C4-2B (cell line): ENCODE results near the gene COX7A2.

Experiments
- H3K27ac ChIP-seq: fragments of 450-650 bp; 2 replicates; pipeline ENCODE4 v1.5.1; 2017
- ZFX ChIP-seq: fragments of 450-650 bp; IDR thresholded peaks from 2 replicates; pipeline ENCODE4 v1.6.1; 2017
- TF ChIP-seq, protein P1 (sequence below): fragments of 450-650 bp; conservative IDR thresholded peaks from 2 replicates; pipeline ENCODE4 v1.5.1; 2017; ENCODE audit warnings: mild to moderate bottlenecking

Gene COX7A2

DNA sequence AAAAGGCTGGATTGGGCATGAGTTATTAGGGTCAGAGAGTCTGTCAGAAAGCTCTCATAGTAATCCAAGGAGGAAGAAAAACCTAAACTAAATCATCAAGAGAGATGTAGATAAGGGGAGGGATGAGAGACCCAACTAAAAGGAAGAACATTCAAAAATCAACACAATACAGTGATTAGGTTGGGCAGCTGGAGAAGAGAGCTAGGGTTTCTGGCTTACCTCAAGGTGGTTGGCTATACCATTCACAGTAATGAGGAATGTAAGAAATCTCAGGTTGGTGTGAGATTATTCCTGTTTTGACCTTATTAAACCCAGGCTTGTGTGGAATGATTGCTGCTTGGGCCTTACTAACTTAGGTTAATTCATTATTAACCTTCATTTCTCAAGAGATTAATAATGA, 6.2 kb upstream of the COX7A2 start:
- TF ChIP-seq ZFX = no peak
- TF ChIP-seq, protein P1, sequence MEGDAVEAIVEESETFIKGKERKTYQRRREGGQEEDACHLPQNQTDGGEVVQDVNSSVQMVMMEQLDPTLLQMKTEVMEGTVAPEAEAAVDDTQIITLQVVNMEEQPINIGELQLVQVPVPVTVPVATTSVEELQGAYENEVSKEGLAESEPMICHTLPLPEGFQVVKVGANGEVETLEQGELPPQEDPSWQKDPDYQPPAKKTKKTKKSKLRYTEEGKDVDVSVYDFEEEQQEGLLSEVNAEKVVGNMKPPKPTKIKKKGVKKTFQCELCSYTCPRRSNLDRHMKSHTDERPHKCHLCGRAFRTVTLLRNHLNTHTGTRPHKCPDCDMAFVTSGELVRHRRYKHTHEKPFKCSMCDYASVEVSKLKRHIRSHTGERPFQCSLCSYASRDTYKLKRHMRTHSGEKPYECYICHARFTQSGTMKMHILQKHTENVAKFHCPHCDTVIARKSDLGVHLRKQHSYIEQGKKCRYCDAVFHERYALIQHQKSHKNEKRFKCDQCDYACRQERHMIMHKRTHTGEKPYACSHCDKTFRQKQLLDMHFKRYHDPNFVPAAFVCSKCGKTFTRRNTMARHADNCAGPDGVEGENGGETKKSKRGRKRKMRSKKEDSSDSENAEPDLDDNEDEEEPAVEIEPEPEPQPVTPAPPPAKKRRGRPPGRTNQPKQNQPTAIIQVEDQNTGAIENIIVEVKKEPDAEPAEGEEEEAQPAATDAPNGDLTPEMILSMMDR = no peak
- no peak overlapping the region for H3K27ac ChIP-seq

DNA sequence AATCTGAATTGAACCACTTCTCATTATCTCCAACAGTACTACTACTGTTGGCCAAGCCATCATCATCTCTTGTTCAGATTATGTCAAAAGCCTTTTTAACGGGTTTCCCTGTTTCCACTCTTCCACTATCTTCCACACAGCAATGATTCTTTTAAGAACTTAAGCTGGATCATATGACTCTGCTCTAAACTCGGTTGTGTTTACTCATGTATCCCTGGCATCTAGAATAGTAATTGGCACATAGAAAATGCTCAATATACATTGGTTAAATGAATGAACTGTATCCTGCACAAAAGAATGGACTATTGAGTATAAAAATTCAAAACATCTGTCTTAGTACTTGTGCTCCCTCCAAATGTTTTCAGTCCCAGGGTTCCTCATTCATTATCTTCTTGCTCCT, 2.8 kb upstream of the COX7A2 start:
- H3K27ac ChIP-seq = no peak overlapping the region
- TF ChIP-seq ZFX = no peak
- TF ChIP-seq, protein P1 = no peak

DNA sequence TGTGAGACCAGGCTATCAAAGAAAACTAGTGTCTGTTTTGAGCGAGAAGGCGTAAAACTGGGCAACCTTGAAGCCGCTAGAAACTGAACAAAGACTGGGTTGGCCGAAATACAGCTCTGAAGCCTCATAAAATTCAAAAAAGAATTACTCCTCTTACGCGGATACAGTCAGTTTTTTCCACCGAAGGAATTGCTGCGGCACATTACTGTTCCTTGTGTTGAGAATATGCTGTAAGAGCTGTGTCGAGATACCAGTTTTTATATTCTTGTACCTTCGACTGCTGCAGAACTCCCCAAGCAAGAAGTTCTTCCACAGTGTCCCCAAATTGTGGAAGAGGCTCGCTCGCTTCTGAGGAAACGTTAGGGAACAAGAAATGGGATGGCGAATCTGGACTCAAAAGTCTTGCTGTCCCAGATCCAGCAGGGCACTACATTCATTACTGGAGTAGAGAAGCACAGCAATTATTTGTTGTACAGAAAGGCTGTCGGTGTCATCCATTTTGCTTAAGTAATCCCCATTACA, 523 bp upstream of the COX7A2 start:
- H3K27ac ChIP-seq = peak overlapping the region; percentile 92
- TF ChIP-seq ZFX = no peak
- TF ChIP-seq, protein P1 = no peak

DNA sequence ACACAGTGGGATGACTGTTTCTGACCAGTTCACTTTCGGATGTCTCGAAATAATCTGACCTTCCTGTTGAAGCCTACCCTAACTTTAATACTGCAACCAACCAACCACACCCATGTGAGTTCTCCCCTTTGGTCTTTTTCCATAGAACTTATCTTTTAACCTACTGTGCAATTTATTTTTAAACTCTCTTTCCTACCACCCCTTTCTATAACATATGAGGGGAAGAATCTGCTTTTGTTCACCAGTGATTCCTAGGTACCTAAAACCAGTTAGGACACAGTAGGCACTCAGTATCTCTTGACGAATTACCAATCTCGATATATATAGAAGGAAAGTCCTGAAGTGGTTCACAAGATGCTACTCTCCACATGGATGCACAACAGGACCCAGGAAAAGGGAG, 7.0 kb downstream of the COX7A2 start:
- H3K27ac ChIP-seq = no peak overlapping the region
- no peak for TF ChIP-seq ZFX

DNA sequence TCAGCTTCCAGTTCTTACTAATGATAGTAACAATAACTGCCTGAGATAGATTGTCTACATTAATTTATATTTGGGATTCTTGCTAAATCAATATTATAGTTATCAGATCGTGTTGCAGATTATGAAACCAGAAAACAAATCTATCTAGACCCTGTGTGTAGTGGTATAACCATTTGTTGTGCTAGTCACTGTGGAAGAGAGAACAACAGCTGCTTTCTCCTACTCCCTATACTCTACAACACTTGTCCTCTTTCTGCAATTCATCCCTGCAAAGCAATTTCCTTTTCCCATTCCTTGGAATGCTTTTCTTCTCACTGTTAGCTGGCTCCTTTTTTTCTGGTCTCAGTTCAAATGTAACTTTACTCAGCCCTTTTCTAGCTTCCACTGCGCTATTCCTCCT, 8.3 kb downstream of the COX7A2 start:
- H3K27ac ChIP-seq = no peak overlapping the region
- TF ChIP-seq, protein P1 = no peak
- no peak for TF ChIP-seq ZFX

DNA sequence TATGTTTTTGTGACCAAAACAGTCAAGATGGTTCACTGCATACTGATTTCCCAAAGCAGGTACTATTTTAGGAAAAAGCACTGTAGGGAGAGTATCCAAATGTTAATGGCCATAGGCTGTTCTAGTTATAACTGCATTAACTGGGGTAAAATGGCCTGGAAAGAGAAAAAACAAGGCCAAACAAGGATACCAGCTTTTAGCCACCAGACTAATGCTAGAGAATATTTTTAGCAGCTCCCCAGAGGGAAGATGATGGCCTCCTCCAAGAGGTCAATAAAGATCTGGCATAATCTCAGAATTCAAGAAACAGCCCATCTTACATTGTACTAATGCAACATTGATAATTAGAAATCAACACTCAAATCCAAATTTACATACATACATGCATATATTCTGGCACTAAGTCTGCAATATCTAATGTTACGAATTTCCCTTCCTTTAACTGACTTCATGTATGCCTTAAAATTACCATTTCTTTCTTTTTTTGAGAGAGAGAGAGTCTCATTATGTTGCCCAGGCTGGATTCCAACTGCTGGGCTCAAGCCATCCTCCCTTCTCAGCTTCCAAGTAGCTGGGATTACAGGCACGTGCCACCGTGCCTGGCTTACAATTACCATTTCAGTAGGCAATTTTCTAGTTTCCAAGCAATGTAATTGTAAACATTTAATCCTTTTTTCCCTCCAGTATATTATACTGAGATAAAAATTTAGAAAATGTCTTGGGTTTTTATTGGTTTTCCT, 9.3 kb downstream of the COX7A2 start:
- TF ChIP-seq, protein P1 = no peak
- no peak for TF ChIP-seq ZFX

DNA sequence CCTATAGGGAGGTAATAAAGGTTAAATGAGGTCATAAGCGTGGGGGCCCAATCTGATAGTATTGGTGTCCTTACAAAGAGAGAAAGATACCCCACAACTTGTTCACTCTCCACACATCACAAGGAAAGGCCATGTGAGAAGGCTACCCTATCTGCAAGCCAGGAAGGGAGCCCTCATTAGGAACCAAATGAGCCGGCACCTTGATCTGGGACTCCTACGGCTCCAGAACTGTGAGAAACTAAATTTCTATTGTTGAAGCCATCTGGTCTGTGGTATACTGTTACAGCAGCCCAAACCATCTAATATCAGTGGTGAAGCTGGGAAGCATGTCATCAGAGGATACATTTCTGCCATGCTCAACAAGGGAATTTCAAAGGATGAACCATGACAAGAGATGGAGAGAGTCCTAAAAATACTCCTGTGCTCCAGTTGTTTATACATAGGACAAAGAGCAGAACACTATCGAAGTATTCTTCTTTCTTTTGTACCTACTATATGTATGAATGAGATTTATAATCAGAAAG, 10.4 kb downstream of the COX7A2 start:
- H3K27ac ChIP-seq = no peak overlapping the region
- TF ChIP-seq, protein P1 = no peak
- TF ChIP-seq ZFX = no peak

More for the DNA sequence above, 9.3 kb downstream of the COX7A2 start:
- no peak overlapping the region for H3K27ac ChIP-seq
